Lower lobe of right lung (tissue), 2 donors: Measurements from ENCODE around the gene TMEM170A. TPM values are rescaled to one million over a fixed set of nuclear protein-coding genes. Genes with fewer than 3 reads are reported as not detected.
A peak's percentile ranks its signal among the peaks of the same experiment; 100 is the strongest.

ENCODE experiments used
- ATAC-seq, 2 donors: fragments of 200-7000 bp; cut with Tn5 transposase; one replicate each; pipeline ENCODE4 v1.9.1; 2020 to 2022; ENCODE audit warnings: mild to moderate bottlenecking in 2 of 2, moderate library complexity in 2 of 2
- DNase-seq: peaks from one replicate; pipeline ENCODE4 v3.0.0-alpha.2; 2020
- H3K27ac ChIP-seq: fragments of 200-600 bp; one replicate; pipeline ENCODE4 v1.8.0; 2022
- H3K27me3 ChIP-seq: fragments of 200-600 bp; one replicate; pipeline ENCODE4 v1.8.0; 2022; ENCODE audit warnings: low read depth
- H3K36me3 ChIP-seq: fragments of 200-600 bp; one replicate; pipeline ENCODE4 v1.8.0; 2022; ENCODE audit warnings: mild to moderate bottlenecking
- H3K4me1 ChIP-seq: fragments of 200-600 bp; one replicate; pipeline ENCODE4 v1.8.0; 2022
- H3K4me3 ChIP-seq: fragments of 200-600 bp; one replicate; pipeline ENCODE4 v1.8.0; 2022; ENCODE audit warnings: mild to moderate bottlenecking
- H3K9me3 ChIP-seq: fragments of 200-600 bp; one replicate; pipeline ENCODE4 v1.8.0; 2022
- CTCF ChIP-seq: fragments of 200-600 bp; IDR thresholded peaks from one replicate; pipeline ENCODE4 v1.8.0; 2022; ENCODE audit warnings: antibody characterized with exemption, mild to moderate bottlenecking
- intact Hi-C: fragments of 100-400 bp; cut with DNase I; formaldehyde crosslinking; loops from one replicate; pipeline ENCODE4 v1.11.0; 2022
- total RNA-seq: library from RNA; stranded (reverse); fragmentation: NEBNext Ultra II Directional; extraction: Animal tissue kit (Norgen Biotek cat#: 25700); gene quantifications from one replicate; pipeline ENCODE4 v1.2.1, GENCODE V29; 2021
- donor health status: DM: no; HTN: yes; CAD: no; lungs with severe emphysema.

TMEM170A gene
- total RNA-seq, 1 donor from 2014 or later: 31.2 TPM

GRCh38 chr16:75402821-75403475 is 61.5 kb downstream of the TMEM170A start:
- Histone ChIP-seq H3K36me3 (peaks cover 20% of the 10 kb centered on the region), H3K27ac (peak overlapping the region; percentile 48), H3K27me3 (no peaks in the 10 kb centered on the region), H3K9me3 (no peaks in the 10 kb centered on the region), H3K4me1 (peaks cover 12% of the 10 kb centered on the region), H3K4me3 (no peak overlapping the region)
- DNase-seq: no peak
- intact Hi-C loops: no loop called here
- peak; percentile 71 for TF ChIP-seq CTCF
- peak in 1 of 2 donors; percentile 54 for ATAC-seq

GRCh38 chr16:75402159-75402820 is 62.2 kb downstream of the TMEM170A start:
- ATAC-seq (peak in 1 of 2 donors; percentile 41), DNase-seq (no peak)
- intact Hi-C loops: no loop called here

GRCh38 chr16:75401691-75402090 is 62.8 kb downstream of the TMEM170A start:
- intact Hi-C loops: no loop called here
- TF ChIP-seq CTCF: no peak
- H3K4me3 ChIP-seq: no peak overlapping the region

More at GRCh38 chr16:75402159-75402820, 62.2 kb downstream of the TMEM170A start:
- Histone ChIP-seq H3K4me3 (no peak overlapping the region), H3K4me1 (peaks cover 12% of the 10 kb centered on the region), H3K27ac (peak overlapping the region; percentile 48), H3K9me3 (no peaks in the 10 kb centered on the region), H3K27me3 (no peaks in the 10 kb centered on the region), H3K36me3 (peaks cover 13% of the 10 kb centered on the region)
- no peak for TF ChIP-seq CTCF

GRCh38 chr16:75398333-75398732 is 66.2 kb downstream of the TMEM170A start:
- no peaks in the 10 kb centered on the region for H3K9me3 ChIP-seq
- DNase-seq (no peak), ATAC-seq (no peak)
- H3K4me3 ChIP-seq: no peak overlapping the region
- peaks cover 14% of the 10 kb centered on the region for H3K36me3 ChIP-seq
- no peak for TF ChIP-seq CTCF
- H3K27ac ChIP-seq: no peak overlapping the region
- intact Hi-C loops: no loop called here
- H3K27me3 ChIP-seq: no peaks in the 10 kb centered on the region
- H3K4me1 ChIP-seq: peaks cover 12% of the 10 kb centered on the region

More at GRCh38 chr16:75401691-75402090, 62.8 kb downstream of the TMEM170A start:
- no peak for DNase-seq
- Histone ChIP-seq H3K4me1 (peaks cover 12% of the 10 kb centered on the region), H3K9me3 (no peaks in the 10 kb centered on the region), H3K27me3 (no peaks in the 10 kb centered on the region), H3K27ac (peak overlapping the region; percentile 48), H3K36me3 (peaks cover 7% of the 10 kb centered on the region)
- ATAC-seq: no peak

- Histone ChIP-seq H3K27me3 (no peaks in the 10 kb centered on the region), H3K27ac (no peak overlapping the region), H3K36me3 (peaks cover 25% of the 10 kb centered on the region), H3K4me3 (no peak overlapping the region), H3K9me3 (no peaks in the 10 kb centered on the region), H3K4me1 (no peaks in the 10 kb centered on the region)
- TF ChIP-seq CTCF: no peak
- DNase-seq: no peak
- no peak for ATAC-seq
- intact Hi-C loops: no loop called here
Measured at GRCh38 chr16:75394941-75395340, 69.5 kb downstream of the TMEM170A start.

Other genes starting within 250 kb of the TMEM170A start
- not detected for gene CTRB1, start 245.7 kb downstream of the TMEM170A start, total RNA-seq
- gene BCAR1, start 213.1 kb downstream of the TMEM170A start, total RNA-seq: 65.1 TPM
- 57.7 TPM for gene CFDP1, start 31.2 kb downstream of the TMEM170A start, total RNA-seq
- 2.5 TPM for gene CHST6, start 30.8 kb upstream of the TMEM170A start, total RNA-seq
- gene CHST5, start 71.4 kb upstream of the TMEM170A start, total RNA-seq: 0.62 TPM
- gene TMEM231, start 91.6 kb upstream of the TMEM170A start, total RNA-seq: 14.5 TPM
- 120 TPM for gene GABARAPL2, start 101.7 kb upstream of the TMEM170A start, total RNA-seq
- gene ADAT1, start 158.6 kb upstream of the TMEM170A start, total RNA-seq: 50.2 TPM
- 95.9 TPM for gene KARS1, start 183.0 kb upstream of the TMEM170A start, total RNA-seq
- 58.3 TPM for gene TERF2IP, start 183.1 kb upstream of the TMEM170A start, total RNA-seq
- gene CPHXL2, start 212.3 kb upstream of the TMEM170A start, total RNA-seq: not detected
- not detected for gene DUXB, start 236.8 kb upstream of the TMEM170A start, total RNA-seq